ENCODE measurements around the gene ZBTB25. TPM values are rescaled to one million over a fixed set of nuclear protein-coding genes. Genes with fewer than 3 reads are reported as not detected.

The ZBTB25 gene
- total RNA-seq, 4 donors from 2014 or later: 7.3 to 13.3 (median 10.4) TPM

- DNase-seq (ENCODE audit: extremely low spot score): no peak
- Histone ChIP-seq H3K9me3 (no peaks in the 10 kb centered on the region), H3K27me3 (no peaks in the 10 kb centered on the region), H3K4me1 (peaks cover 0 to 5% (median 0%) of the 10 kb centered on the region in 4 donors), H3K27ac (replicated peaks in 1 of 4) (no peak overlapping the region), H3K36me3 (peaks cover 0 to 34% (median 8%) of the 10 kb centered on the region in 4 donors), H3K4me3 (no peak overlapping the region)
- intact Hi-C loops (cut with DNase I): no loop called here
- WGBS: 90% methylated on average over 6 of the region's 6 CpGs
- TF ChIP-seq POLR2A (IDR thresholded peaks at IDR 0.05; ENCODE audit: low read depth): no peak
- no peak for TF ChIP-seq CTCF (IDR thresholded peaks at IDR 0.05)
- no peak for TF ChIP-seq POLR2AphosphoS5 (IDR thresholded peaks at IDR 0.05)
- no peak for TF ChIP-seq EP300 (IDR thresholded peaks at IDR 0.05)
Observed at GRCh38 chr14:64400829-64401459, 102.7 kb downstream of the ZBTB25 start.

Small RNA genes lying within 50 kb of the gene (small RNA-seq; reads per million reads assigned to genes)
- 0 reads per million in 3 donors for gene AL049869.4

Other genes with a start within 250 kb of the ZBTB25 start
- under 1 TPM in 3 of 4 donors, not detected in 1; 0.29 to 0.83 (median 0.42) TPM for gene ESR2, start 209.5 kb downstream of the ZBTB25 start, total RNA-seq
- gene MTHFD1, start 115.5 kb downstream of the ZBTB25 start, total RNA-seq: 10 to 100 TPM; 33.3 to 39.9 (median 35.8) TPM
- 1 to 10 TPM in 2 of 4 donors, under 1 TPM in 2; 0.45 to 2.1 (median 1.4) TPM for gene AKAP5, start 38.3 kb downstream of the ZBTB25 start, total RNA-seq
- 10 to 100 TPM; 31.4 to 41.9 (median 35.3) TPM for gene ZBTB1, start 932 bp upstream of the ZBTB25 start, total RNA-seq
- gene HSPA2, start 36.9 kb upstream of the ZBTB25 start, total RNA-seq: 100 to 1,000 TPM; 196 to 334 (median 265) TPM
- gene PPP1R36, start 46.1 kb upstream of the ZBTB25 start, total RNA-seq: under 1 TPM in 3 of 4 donors, not detected in 1; 0.34 to 0.83 (median 0.71) TPM
- 10 to 100 TPM; 21.7 to 66.7 (median 35.1) TPM for gene PLEKHG3, start 200.6 kb upstream of the ZBTB25 start, total RNA-seq